ENCODE data around the gene VPS13A.

The VPS13A gene

DNA sequence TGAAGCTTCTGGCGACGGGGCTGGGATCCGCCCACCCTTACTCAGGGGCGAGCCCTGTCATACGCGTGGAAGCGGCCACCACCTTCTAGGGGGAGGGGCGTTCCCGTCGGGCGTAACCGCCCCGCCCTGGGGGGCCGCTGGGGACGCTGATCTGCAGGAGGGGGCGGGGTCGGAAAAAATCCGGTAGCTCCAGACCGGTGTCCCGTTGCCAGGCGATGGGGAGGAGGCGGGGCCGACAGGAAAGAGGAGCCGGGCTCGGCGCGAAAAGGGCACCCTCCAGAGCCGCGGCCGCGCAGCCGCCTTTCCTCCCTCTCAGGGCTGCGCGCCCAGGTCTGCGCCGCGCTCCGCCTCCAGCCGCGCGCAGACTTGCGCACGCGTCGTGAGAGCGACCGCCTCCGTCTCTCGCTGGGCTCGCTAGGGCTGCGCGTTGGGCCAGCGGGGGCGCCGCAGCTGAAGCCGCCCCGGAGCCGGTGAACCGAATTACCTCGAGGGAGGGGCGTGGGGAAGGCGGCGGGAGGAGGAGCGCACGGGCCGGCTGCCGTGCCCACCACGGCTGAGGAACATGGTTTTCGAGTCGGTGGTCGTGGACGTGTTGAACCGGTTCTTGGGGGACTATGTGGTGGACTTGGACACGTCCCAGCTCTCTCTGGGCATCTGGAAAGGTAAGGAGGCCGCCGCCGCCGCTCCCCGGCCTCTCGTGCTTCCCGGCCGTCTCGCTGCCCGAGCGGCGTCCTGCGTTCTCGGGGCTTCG is at the start of gene VPS13A:
VPS13A (plus strand) TSS at position 392 of the 751 bp plus-strand sequence; CDS start at position 563, 171 bp downstream.
- in situ Hi-C loops (cut with MboI; ENCODE audit: low sequenced_read_pairs): no loop called here

- in situ Hi-C loops (cut with MboI; ENCODE audit: low sequenced_read_pairs): no loop called here
Measured at GRCh38 chr9:77128125-77128789, 49.1 kb upstream of the VPS13A start.

GRCh38 chr9:77131399-77131798 is 45.9 kb upstream of the VPS13A start:
- in situ Hi-C loops (cut with MboI; ENCODE audit: low sequenced_read_pairs): no loop called here

DNA sequence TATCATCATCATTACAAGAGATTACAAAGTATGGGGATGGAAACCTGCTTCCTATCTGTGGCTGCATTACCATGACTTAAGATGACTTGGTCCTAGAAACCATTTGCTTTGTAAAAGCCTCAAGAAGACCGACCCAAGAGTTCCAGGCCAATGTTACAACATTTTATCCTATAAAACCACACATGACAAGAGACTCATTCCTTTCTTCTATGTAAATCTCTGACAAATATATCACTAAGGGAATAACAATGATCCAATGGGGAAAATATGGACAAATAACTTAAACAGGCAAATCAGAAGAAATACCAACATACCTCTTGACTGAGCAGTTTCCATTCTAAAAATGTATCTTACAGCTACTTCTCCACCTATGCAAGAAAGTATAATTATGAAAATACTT is 44.3 kb upstream of the VPS13A start:
- in situ Hi-C loops (cut with MboI; ENCODE audit: low sequenced_read_pairs): no loop called here

GRCh38 chr9:77142366-77142765 is 35.0 kb upstream of the VPS13A start:
- in situ Hi-C loops (cut with MboI; ENCODE audit: low sequenced_read_pairs): no loop called here

DNA sequence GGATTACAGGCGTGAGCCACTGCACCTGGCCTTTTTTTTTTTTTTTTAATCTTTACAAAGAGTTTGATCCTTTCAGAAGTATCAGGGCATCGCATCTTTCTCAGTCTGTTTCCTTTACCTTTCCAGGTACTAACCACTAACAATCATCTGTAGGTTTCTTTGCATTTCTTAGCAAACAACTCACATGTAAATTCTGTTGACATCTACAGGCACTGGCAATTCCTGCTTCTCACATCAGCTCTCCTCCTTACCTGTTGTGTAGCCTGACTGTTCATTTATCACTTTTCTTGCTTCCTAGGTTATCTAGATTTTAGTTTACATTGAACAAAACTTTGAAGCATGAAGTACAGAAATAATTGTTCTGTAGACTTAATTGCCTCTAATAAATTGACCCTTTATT is 27.5 kb upstream of the VPS13A start:
- in situ Hi-C loops (cut with MboI; ENCODE audit: low sequenced_read_pairs): no loop called here

GRCh38 chr9:77152289-77152688 is 25.0 kb upstream of the VPS13A start:
- in situ Hi-C loops (cut with MboI; ENCODE audit: low sequenced_read_pairs): no loop called here

- in situ Hi-C loops (cut with MboI; ENCODE audit: low sequenced_read_pairs): no loop called here
Measured at GRCh38 chr9:77156646-77157371, 20.5 kb upstream of the VPS13A start.

DNA sequence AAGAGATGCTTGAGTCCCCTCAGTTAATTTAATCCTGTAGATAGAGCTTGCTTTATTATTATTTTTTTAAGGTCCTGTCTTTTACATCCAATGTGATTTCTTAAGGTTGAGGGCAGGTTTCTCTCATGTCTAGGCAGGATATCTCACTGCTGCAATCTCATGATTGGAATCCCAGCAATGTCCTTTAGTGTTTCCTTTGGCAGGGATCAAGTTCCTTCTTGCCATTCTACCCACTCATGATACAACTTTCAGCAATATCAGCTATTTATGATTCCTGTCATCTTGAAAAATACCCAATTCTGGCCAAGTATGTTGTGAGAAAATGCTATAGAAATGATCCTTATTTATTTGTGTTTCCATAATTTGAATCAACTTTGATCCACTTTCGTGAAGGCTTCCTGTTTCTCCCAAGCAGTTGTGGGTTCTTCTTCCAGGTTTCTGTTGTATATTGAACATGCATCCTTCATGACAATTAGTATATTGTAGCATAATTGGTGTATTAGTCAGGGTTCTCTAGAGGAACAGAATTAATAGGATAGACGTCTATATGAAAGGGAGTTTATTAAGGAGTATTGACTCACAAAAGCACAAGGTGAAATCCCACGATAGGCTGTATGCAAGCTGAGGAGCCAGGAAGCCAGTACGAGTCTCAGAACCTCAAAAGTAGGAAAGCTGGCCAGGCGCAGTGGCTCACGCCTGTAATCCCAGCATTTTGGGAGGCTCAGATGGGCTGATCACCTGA is 18.4 kb upstream of the VPS13A start:
- in situ Hi-C loops (cut with MboI; ENCODE audit: low sequenced_read_pairs): no loop called here

- in situ Hi-C loops (cut with MboI; ENCODE audit: low sequenced_read_pairs): no loop called here
Measured at GRCh38 chr9:77161191-77161590, 16.1 kb upstream of the VPS13A start.

DNA sequence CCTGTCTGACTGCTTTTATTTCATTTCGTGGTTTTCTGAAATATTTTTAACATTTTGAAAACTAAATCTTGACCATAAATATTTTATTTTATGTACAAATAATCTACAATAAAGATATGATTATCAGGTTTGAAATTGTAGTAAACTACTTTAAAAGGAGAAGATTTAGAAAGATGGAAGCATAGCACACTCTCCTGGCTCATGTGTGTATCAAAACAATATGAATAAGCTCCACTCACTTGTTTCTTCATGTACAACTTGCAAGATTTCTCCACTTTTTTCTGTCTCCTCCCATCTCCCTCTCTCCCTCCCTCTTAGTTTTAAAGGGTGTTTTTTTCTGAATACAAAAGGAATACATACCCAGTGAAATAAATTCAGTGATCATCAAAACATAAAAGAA is 15.4 kb upstream of the VPS13A start:
- in situ Hi-C loops (cut with MboI; ENCODE audit: low sequenced_read_pairs): no loop called here

- in situ Hi-C loops (cut with MboI; ENCODE audit: low sequenced_read_pairs): no loop called here
Measured at GRCh38 chr9:77162366-77162765, 15.0 kb upstream of the VPS13A start.

DNA sequence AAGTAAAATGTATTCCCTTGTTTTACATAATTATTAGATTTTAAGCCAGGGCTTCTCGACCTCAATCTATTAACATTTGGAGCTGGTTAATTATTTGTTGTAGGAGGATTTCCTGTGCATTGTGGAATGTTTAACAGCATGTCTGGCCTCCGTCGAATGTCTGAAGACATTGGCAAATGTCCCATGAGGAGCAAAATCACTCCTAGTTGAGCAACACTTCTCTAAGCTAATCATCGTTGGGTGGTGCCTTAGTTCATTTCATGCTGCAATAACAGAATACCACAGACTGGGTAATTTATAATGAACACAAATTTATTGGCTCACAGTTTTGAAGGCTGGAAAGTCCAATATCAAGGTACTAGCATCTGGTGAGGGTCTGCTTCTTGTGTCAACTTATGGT is 13.4 kb upstream of the VPS13A start:
- in situ Hi-C loops (cut with MboI; ENCODE audit: low sequenced_read_pairs): no loop called here

- in situ Hi-C loops (cut with MboI; ENCODE audit: low sequenced_read_pairs): no loop called here
Measured at GRCh38 chr9:77166193-77166592, 11.1 kb upstream of the VPS13A start.

GRCh38 chr9:77170991-77171699 is 6.2 kb upstream of the VPS13A start:
- in situ Hi-C loops (cut with MboI; ENCODE audit: low sequenced_read_pairs): no loop called here

DNA sequence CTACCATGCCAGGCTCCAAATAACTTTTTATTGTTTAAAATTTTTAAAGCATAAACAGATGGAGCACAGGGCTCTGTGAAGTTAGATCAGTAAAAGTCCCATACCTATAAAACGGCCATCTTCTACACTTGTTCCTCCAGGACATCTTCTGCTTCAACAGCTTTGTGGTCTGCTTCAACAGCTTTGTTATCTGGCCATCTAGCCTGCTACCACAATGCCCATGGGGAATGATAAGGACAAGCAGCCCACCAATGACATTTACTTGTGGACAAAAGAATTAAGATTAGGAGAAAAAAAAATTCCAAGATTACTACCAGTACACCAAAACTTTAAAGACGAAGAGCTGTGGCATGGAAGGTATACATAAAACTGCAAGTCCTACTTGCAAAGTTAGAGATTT is 2.2 kb upstream of the VPS13A start:
- in situ Hi-C loops (cut with MboI; ENCODE audit: low sequenced_read_pairs): no loop called here

DNA sequence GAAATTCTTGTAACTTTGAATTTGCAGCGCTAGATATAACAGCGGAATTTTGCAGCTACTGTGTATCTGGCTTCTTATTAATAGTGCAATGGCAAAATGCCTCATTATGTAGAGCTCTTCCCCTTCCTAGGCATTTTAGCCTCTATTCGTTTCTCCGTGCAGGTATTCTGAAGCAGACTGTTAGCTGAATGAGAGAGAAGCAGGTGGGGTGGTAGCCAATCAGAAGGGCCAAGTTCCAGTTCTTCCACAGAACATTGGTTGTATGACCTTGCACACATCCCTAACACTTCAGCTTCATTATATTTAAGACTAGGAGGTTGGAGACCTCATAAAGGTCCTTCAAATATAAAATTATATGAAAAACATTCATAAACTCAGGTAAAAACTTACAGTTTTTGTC is 1.2 kb upstream of the VPS13A start:
- in situ Hi-C loops (cut with MboI; ENCODE audit: low sequenced_read_pairs): no loop called here

DNA sequence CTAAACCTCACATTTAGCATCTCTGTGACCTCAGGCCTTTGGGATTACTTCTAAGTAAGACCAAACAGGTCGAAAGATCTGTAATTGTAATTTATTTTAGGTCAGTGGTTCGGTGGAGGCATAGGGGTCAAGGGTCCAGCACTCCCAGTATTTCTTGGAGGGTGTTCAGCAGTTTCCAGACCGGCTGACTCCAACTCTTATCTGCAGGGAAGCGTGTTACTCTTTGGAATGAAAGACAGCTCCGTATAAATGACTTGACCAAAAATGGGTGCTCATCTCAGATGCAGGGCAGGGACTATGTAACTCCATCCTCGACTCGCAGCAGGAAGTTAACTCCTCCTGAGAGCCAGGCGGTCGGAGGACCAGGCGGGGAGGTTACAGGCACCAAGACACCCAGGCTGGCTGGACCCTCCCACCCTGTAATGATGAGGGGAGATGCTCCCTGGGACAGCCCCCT is 620 bp upstream of the VPS13A start:
- in situ Hi-C loops (cut with MboI; ENCODE audit: low sequenced_read_pairs): no loop called here

GRCh38 chr9:77177894-77178794 is 810 bp downstream of the VPS13A start:
- in situ Hi-C loops (cut with MboI; ENCODE audit: low sequenced_read_pairs): no loop called here
